Gastrocnemius medialis (tissue), 4 donors: ENCODE results near the gene SLX9.

Source experiments
- CTCF ChIP-seq, 5 experiments: fragments of 450-650 bp in 3 of 5; fragments of 200-600 bp in 2 of 5; sonication (generic) in 2 of 5; IDR thresholded peaks in 4 of 5; conservative IDR thresholded peaks in 1 of 5; 1 replicate in 4 of 5; 2 replicates in 1 of 5; pipeline ENCODE4 v1.5.1; 2016 to 2019; ENCODE audit warnings: antibody characterized with exemption in 5 of 5, mild to moderate bottlenecking in 3 of 5, moderate library complexity in 3 of 5
- POLR2A ChIP-seq, 2 donors: fragments of 450-650 bp; IDR thresholded peaks; one replicate each; pipeline ENCODE4 v1.6.1; 2017; ENCODE audit warnings: antibody characterized with exemption in 2 of 2, mild to moderate bottlenecking in 2 of 2, moderate library complexity in 2 of 2

GRCh38 chr21:44957047-44957831 is 17.4 kb downstream of the SLX9 start:
- TF ChIP-seq POLR2A (IDR thresholded peaks at IDR 0.05), result no peak
- TF ChIP-seq CTCF (IDR thresholded peaks at IDR 0.05 in 4 of 5, conservative IDR thresholded peaks at IDR 0.05 in 1 of 5), result no peak
